H1 (cell line): ENCODE measurements around the gene SLC5A10.
"Not testable (repeated sequence)": the region's sequence is repeated elsewhere in the genome, so short reads cannot be mapped to it uniquely, and the experiment has no call there.

ENCODE experiments used
- EP300 ChIP-seq, 2 experiments: IDR thresholded peaks; 1 replicate in 1 of 2; 2 replicates in 1 of 2; pipeline ENCODE4 v1.6.1; 2011 to 2012; ENCODE audit warnings: low read depth in 2 of 2, low read length in 2 of 2, mild to moderate bottlenecking in 2 of 2, borderline replicate concordance in 1 of 2, inconsistent platforms in 1 of 2, moderate library complexity in 1 of 2
- EZH2 ChIP-seq: fragments of 200-600 bp; sonication (generic); IDR thresholded peaks from 2 replicates; pipeline ENCODE4 v1.7.1; 2012; ENCODE audit warnings: low read depth, mild to moderate bottlenecking, moderate library complexity, low read length, inconsistent platforms; ENCODE audit not compliant: severe bottlenecking
- GTF2F1 ChIP-seq: IDR thresholded peaks from 2 replicates; pipeline ENCODE4 v1.6.1; 2012; ENCODE audit warnings: low read depth, low read length, improper control_type of control experiment, borderline replicate concordance
- POLR2A ChIP-seq, 2 experiments: IDR thresholded peaks; 1 replicate in 1 of 2; 2 replicates in 1 of 2; pipeline ENCODE4 v1.6.1; 2011; ENCODE audit warnings: low read depth in 2 of 2, low read length in 2 of 2, mild to moderate bottlenecking in 2 of 2; ENCODE audit errors: control extremely low read depth in 1 of 2
- POLR2AphosphoS5 ChIP-seq: IDR thresholded peaks from 2 replicates; pipeline ENCODE4 v1.6.1; 2011; ENCODE audit warnings: low read depth, low read length
- TF ChIP-seq, protein P1 (sequence below), 3 experiments: IDR thresholded peaks; 1 replicate in 2 of 3; 2 replicates in 1 of 3; pipeline versions ENCODE4 v1.5.1 to v1.6.1; 2011; ENCODE audit warnings: low read length in 3 of 3, mild to moderate bottlenecking in 3 of 3, inconsistent platforms in 2 of 3, low read depth in 1 of 3, moderate library complexity in 1 of 3; ENCODE audit not compliant: insufficient read depth in 1 of 3; ENCODE audit errors: control extremely low read depth in 1 of 3

DNA sequence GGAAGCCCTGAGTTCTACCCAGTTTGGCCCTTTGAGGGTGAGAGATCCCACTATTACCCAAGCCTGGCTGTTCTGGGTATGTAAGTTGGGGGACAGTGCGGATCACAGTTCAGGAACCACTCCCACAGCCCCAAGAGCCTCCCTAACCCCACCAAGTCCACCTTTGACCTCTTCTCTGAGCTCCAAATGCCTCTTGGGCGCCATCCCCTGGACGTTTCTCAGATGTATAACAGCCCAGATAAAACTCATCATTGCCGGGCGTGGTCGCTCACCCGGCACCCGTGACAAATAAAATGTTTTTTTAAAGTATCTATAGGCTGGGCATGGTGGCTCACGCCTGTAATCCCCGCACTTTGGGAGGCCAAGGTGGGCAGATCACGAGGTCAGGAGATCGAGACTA, 103.5 kb downstream of the SLC5A10 start:
- TF ChIP-seq POLR2A (IDR thresholded peaks at IDR 0.05; ENCODE audit: control extremely low read depth in 1 of 2, low read depth in 2 of 2, low read length in 2 of 2); POLR2AphosphoS5; GTF2F1; EZH2; EP300 (IDR thresholded peaks at IDR 0.05; ENCODE audit: borderline replicate concordance in 1 of 2, low read depth in 2 of 2, low read length in 2 of 2): not testable (repeated sequence)
- TF ChIP-seq, protein P1, sequence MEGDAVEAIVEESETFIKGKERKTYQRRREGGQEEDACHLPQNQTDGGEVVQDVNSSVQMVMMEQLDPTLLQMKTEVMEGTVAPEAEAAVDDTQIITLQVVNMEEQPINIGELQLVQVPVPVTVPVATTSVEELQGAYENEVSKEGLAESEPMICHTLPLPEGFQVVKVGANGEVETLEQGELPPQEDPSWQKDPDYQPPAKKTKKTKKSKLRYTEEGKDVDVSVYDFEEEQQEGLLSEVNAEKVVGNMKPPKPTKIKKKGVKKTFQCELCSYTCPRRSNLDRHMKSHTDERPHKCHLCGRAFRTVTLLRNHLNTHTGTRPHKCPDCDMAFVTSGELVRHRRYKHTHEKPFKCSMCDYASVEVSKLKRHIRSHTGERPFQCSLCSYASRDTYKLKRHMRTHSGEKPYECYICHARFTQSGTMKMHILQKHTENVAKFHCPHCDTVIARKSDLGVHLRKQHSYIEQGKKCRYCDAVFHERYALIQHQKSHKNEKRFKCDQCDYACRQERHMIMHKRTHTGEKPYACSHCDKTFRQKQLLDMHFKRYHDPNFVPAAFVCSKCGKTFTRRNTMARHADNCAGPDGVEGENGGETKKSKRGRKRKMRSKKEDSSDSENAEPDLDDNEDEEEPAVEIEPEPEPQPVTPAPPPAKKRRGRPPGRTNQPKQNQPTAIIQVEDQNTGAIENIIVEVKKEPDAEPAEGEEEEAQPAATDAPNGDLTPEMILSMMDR (IDR thresholded peaks at IDR 0.05; ENCODE audit: control extremely low read depth in 1 of 3, insufficient read depth in 1 of 3, low read depth in 1 of 3, low read length in 3 of 3): not testable (repeated sequence)
